Trophoblast cell (in vitro differentiated cells and primary cell): ENCODE data around the gene PTPRM.
A peak's percentile ranks its signal among the peaks of the same experiment; 100 is the strongest.

Source experiments
- DNase-seq, 2 donors: peaks; one replicate each; pipeline ENCODE4 v3.0.0-alpha.2; 2016
- H2AFZ ChIP-seq: 2 replicates; pipeline ENCODE4 v1.6.1; 2013; ENCODE audit warnings: low read length, moderate library complexity, mild to moderate bottlenecking; ENCODE audit not compliant: insufficient read depth, poor library complexity
- H2AK5ac ChIP-seq: 2 replicates; pipeline ENCODE4 v1.6.1; 2013; ENCODE audit warnings: mild to moderate bottlenecking, low read length
- H2BK120ac ChIP-seq: 2 replicates; pipeline ENCODE4 v1.6.1; 2013; ENCODE audit warnings: low read length, mild to moderate bottlenecking, moderate library complexity; ENCODE audit not compliant: insufficient read depth, poor library complexity
- H2BK12ac ChIP-seq: 2 replicates; pipeline ENCODE4 v1.6.1; 2013; ENCODE audit warnings: mild to moderate bottlenecking, low read length, moderate library complexity
- H2BK5ac ChIP-seq: 2 replicates; pipeline ENCODE4 v1.6.1; 2013; ENCODE audit warnings: low read length, low read depth, moderate library complexity, mild to moderate bottlenecking; ENCODE audit not compliant: poor library complexity
- H3K14ac ChIP-seq: 2 replicates; pipeline ENCODE4 v1.6.1; 2013; ENCODE audit warnings: mild to moderate bottlenecking, low read length
- H3K18ac ChIP-seq: 2 replicates; pipeline ENCODE4 v1.6.1; 2013; ENCODE audit warnings: mild to moderate bottlenecking, low read length
- H3K23ac ChIP-seq: 2 replicates; pipeline ENCODE4 v1.6.1; 2013; ENCODE audit warnings: low read length
- H3K27ac ChIP-seq: 2 replicates; pipeline ENCODE4 v1.5.1; 2013; ENCODE audit warnings: low read depth, mild to moderate bottlenecking, inconsistent platforms, low read length, moderate library complexity
- H3K27me3 ChIP-seq: 2 replicates; pipeline ENCODE4 v1.6.1; 2013; ENCODE audit warnings: inconsistent platforms, mild to moderate bottlenecking, low read length, moderate library complexity; ENCODE audit not compliant: insufficient read depth
- H3K36me3 ChIP-seq, 2 experiments: 1 replicate in 1 of 2; 2 replicates in 1 of 2; pipeline ENCODE4 v1.6.1; 2013; ENCODE audit warnings: low read length in 2 of 2, mild to moderate bottlenecking in 2 of 2, moderate library complexity in 1 of 2; ENCODE audit not compliant: insufficient read depth in 2 of 2, control insufficient read depth in 1 of 2
- H3K4ac ChIP-seq: 2 replicates; pipeline ENCODE4 v1.6.1; 2013; ENCODE audit warnings: low read depth, mild to moderate bottlenecking, low read length, moderate library complexity
- H3K4me1 ChIP-seq, 2 experiments: 1 replicate in 1 of 2; 2 replicates in 1 of 2; pipeline ENCODE4 v1.6.1; 2013; ENCODE audit warnings: low read length in 2 of 2, mild to moderate bottlenecking in 2 of 2, moderate library complexity in 1 of 2; ENCODE audit not compliant: insufficient read depth in 2 of 2, control insufficient read depth in 1 of 2
- H3K4me2 ChIP-seq: 2 replicates; pipeline ENCODE4 v1.6.1; 2013; ENCODE audit warnings: inconsistent platforms, mild to moderate bottlenecking, low read length, moderate library complexity
- H3K4me3 ChIP-seq: 2 replicates; pipeline ENCODE4 v1.5.1; 2013; ENCODE audit warnings: mild to moderate bottlenecking, low read depth, low read length, inconsistent platforms
- H3K79me1 ChIP-seq: one replicate; pipeline ENCODE4 v1.6.1; 2013; ENCODE audit warnings: low read length
- H3K79me2 ChIP-seq: 2 replicates; pipeline ENCODE4 v1.6.1; 2013; ENCODE audit warnings: low read length, mild to moderate bottlenecking; ENCODE audit not compliant: control insufficient read depth, insufficient read depth, poor library complexity
- H3K9ac ChIP-seq: 2 replicates; pipeline ENCODE4 v1.6.1; 2013; ENCODE audit warnings: mild to moderate bottlenecking, low read length
- H3K9me3 ChIP-seq: 2 replicates; pipeline ENCODE4 v1.6.1; 2013; ENCODE audit warnings: low read depth, mild to moderate bottlenecking, control low read depth, inconsistent platforms, low read length; ENCODE audit not compliant: insufficient read depth
- H4K12ac ChIP-seq: 2 replicates; pipeline ENCODE4 v1.6.1; 2013; ENCODE audit warnings: low read depth, mild to moderate bottlenecking, low read length, moderate library complexity
- H4K8ac ChIP-seq: 2 replicates; pipeline ENCODE4 v1.6.1; 2013; ENCODE audit warnings: low read depth, mild to moderate bottlenecking, low read length, moderate library complexity
- H4K91ac ChIP-seq: one replicate; pipeline ENCODE4 v1.6.1; 2013; ENCODE audit warnings: low read depth, mild to moderate bottlenecking, low read length, moderate library complexity
- WGBS: extraction: QIAGEN DNeasy Blood & Tissue Kit; methylation state at CpG from one replicate; pipeline ENCODE4 v1.1.7; 2013; ENCODE audit warnings: missing lambda C conversion rate; ENCODE audit not compliant: insufficient read length, insufficient coverage; ENCODE audit errors: extremely low coverage; 5-methylcytosine and 5-hydroxymethylcytosine counted together

The PTPRM gene

DNA sequence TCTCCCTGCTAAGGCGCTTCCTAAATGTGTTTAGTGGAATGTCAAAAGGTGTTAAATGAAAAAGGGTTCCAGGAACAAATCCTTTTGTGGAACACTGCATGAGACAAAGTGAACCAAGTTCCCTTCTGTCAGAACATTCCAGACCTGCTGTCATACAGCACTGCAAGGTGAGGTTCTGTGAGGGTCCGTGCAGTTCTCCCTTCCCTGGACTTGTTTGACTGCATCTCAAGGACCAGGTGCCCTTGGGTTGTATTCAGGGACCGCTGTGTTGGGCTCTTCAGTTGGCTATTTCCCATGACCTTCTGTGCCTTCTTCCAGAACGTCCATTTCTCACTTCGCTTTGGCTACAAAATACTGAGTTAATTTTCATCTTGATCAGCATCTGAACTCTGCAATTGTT, 328.2 kb downstream of the PTPRM start:
- no peak overlapping the region for H2AFZ ChIP-seq
- H2BK120ac ChIP-seq: no peak overlapping the region
- H3K18ac ChIP-seq: peak overlapping the region; percentile 46
- no peaks in the 10 kb centered on the region for H3K9me3 ChIP-seq
- H3K4ac ChIP-seq: no peak overlapping the region
- no peaks in the 10 kb centered on the region for H3K36me3 ChIP-seq
- DNase-seq: no peak
- no peaks in the 10 kb centered on the region for H3K27me3 ChIP-seq
- H3K27ac ChIP-seq: no peak overlapping the region
- no peak overlapping the region for H3K4me3 ChIP-seq
- no peak overlapping the region for H2BK5ac ChIP-seq
- H4K12ac ChIP-seq: no peak overlapping the region
- H3K4me1 ChIP-seq: peaks cover 0 to 2% of the 10 kb centered on the region in 2 experiments
- no peak overlapping the region for H3K9ac ChIP-seq
- no peaks in the 10 kb centered on the region for H3K79me1 ChIP-seq
- no peak overlapping the region for H2BK12ac ChIP-seq
- no peak overlapping the region for H3K23ac ChIP-seq
- WGBS: no CpG with 5 or more reads among the region's 5 CpGs
- H3K14ac ChIP-seq: no peak overlapping the region
- no peak overlapping the region for H3K4me2 ChIP-seq
- H3K79me2 ChIP-seq: no peaks in the 10 kb centered on the region
- no peak overlapping the region for H2AK5ac ChIP-seq
- no peak overlapping the region for H4K91ac ChIP-seq
- H4K8ac ChIP-seq: no peak overlapping the region

DNA sequence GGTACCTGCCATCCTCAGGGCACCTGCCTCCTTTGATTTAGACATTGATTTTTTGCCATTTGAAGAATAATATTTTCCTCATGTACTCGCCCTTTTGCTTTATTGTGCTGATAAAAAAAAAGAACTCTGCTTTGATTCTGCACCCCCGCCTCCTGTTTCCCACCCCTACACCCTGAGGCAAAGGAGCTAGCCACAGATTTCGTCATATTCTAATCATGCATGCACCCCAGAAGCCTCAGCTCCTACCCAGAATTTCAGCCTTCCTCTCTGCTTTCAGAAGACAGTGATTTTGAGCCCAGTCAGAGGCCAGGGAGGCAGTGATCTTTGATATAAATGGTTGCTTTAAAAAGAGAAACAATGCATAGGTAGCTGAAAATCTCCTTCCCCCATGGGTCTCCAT, 329.0 kb downstream of the PTPRM start:
- H4K91ac ChIP-seq: no peak overlapping the region
- H3K9ac ChIP-seq: no peak overlapping the region
- DNase-seq: no peak
- no peaks in the 10 kb centered on the region for H3K79me2 ChIP-seq
- no peak overlapping the region for H4K8ac ChIP-seq
- no peaks in the 10 kb centered on the region for H3K9me3 ChIP-seq
- no peak overlapping the region for H2BK12ac ChIP-seq
- H3K36me3 ChIP-seq: no peaks in the 10 kb centered on the region
- no peak overlapping the region for H2AK5ac ChIP-seq
- H3K79me1 ChIP-seq: no peaks in the 10 kb centered on the region
- no peak overlapping the region for H3K27ac ChIP-seq
- H2BK120ac ChIP-seq: no peak overlapping the region
- peaks cover 0 to 2% of the 10 kb centered on the region in 2 experiments for H3K4me1 ChIP-seq
- no CpG with 5 or more reads among the region's 3 CpGs for WGBS
- no peak overlapping the region for H2BK5ac ChIP-seq
- H3K4ac ChIP-seq: no peak overlapping the region
- no peaks in the 10 kb centered on the region for H3K27me3 ChIP-seq
- H3K4me2 ChIP-seq: no peak overlapping the region
- no peak overlapping the region for H3K14ac ChIP-seq
- H4K12ac ChIP-seq: no peak overlapping the region
- no peak overlapping the region for H2AFZ ChIP-seq
- H3K23ac ChIP-seq: no peak overlapping the region
- H3K4me3 ChIP-seq: no peak overlapping the region
- no peak overlapping the region for H3K18ac ChIP-seq

GRCh38 chr18:7896805-7897518, 329.8 kb downstream of the PTPRM start:
- no peak overlapping the region for H3K9ac ChIP-seq
- H3K4me1 ChIP-seq: peaks cover 0 to 2% of the 10 kb centered on the region in 2 experiments
- no peaks in the 10 kb centered on the region for H3K36me3 ChIP-seq
- no peak overlapping the region for H2AFZ ChIP-seq
- H3K4me3 ChIP-seq: no peak overlapping the region
- H3K4me2 ChIP-seq: no peak overlapping the region
- WGBS: no CpG with 5 or more reads among the region's 6 CpGs
- no peak overlapping the region for H3K27ac ChIP-seq
- peak in 1 of 2 donors; percentile 39 for DNase-seq
- no peak overlapping the region for H2BK5ac ChIP-seq
- H4K8ac ChIP-seq: no peak overlapping the region
- H4K12ac ChIP-seq: no peak overlapping the region
- H3K14ac ChIP-seq: no peak overlapping the region
- no peaks in the 10 kb centered on the region for H3K9me3 ChIP-seq
- no peak overlapping the region for H2AK5ac ChIP-seq
- no peak overlapping the region for H4K91ac ChIP-seq
- no peak overlapping the region for H2BK12ac ChIP-seq
- no peak overlapping the region for H3K23ac ChIP-seq
- no peaks in the 10 kb centered on the region for H3K27me3 ChIP-seq
- no peaks in the 10 kb centered on the region for H3K79me2 ChIP-seq
- no peak overlapping the region for H2BK120ac ChIP-seq
- no peak overlapping the region for H3K4ac ChIP-seq
- no peak overlapping the region for H3K18ac ChIP-seq
- no peaks in the 10 kb centered on the region for H3K79me1 ChIP-seq

DNA sequence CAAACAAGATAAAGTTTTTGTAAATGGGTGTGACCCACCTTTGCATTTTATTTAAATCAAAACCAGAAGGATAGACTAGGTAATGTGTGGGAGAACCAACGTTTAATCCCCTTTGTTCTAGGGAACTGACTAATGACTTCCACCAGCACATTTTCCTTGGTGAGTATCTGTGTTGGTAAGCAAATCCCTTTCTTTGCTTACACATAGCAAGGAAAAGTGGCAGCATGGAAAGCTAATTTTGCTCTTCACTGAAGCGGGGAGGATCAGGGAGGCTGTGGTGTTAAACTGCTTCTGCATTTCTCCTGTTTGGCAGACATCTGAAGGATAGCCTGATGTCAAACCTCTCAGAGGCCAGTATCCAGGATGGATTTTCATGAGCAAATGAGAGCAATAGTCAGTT, 331.1 kb downstream of the PTPRM start:
- Histone ChIP-seq H3K36me3 (no peaks in the 10 kb centered on the region), H3K9ac (no peak overlapping the region), H3K27ac (no peak overlapping the region), H3K9me3 (no peaks in the 10 kb centered on the region), H2BK12ac (no peak overlapping the region), H3K79me1 (no peaks in the 10 kb centered on the region), H3K4ac (no peak overlapping the region), H3K14ac (no peak overlapping the region), H3K27me3 (no peaks in the 10 kb centered on the region), H2AK5ac (no peak overlapping the region), H3K4me2 (no peak overlapping the region), H3K23ac (no peak overlapping the region), H3K18ac (no peak overlapping the region), H3K4me3 (no peak overlapping the region), H2BK120ac (no peak overlapping the region), H3K4me1 (peaks cover 0 to 3% of the 10 kb centered on the region in 2 experiments), H4K8ac (peak overlapping the region; percentile 60), H2AFZ (no peak overlapping the region), H4K91ac (no peak overlapping the region), H3K79me2 (no peaks in the 10 kb centered on the region), H4K12ac (no peak overlapping the region), H2BK5ac (no peak overlapping the region)
- no CpG with 5 or more reads among the region's 2 CpGs for WGBS
- DNase-seq: no peak
